Measurements from ENCODE around the gene SCEL.

- TF ChIP-seq RAD21 (conservative IDR thresholded peaks at IDR 0.05) (no peak), MXI1 (conservative IDR thresholded peaks at IDR 0.05; ENCODE audit: poor library complexity, severe bottlenecking) (no peak), CTCF (IDR thresholded peaks at IDR 0.05; ENCODE audit: poor library complexity, severe bottlenecking) (no peak), TAF1 (IDR thresholded peaks at IDR 0.05; ENCODE audit: low read depth) (no peak)
Observed at GRCh38 chr13:77523386-77523785, 12.1 kb upstream of the SCEL start.
